GM18507 (cell line): ENCODE results near the gene ELL3.
"Not testable (repeated sequence)": the region's sequence is repeated elsewhere in the genome, so short reads cannot be mapped to it uniquely, and the experiment has no call there.

Experiments
- DNase-seq: peaks from one replicate; pipeline ENCODE4 v3.0.0; 2011; ENCODE audit warnings: low read depth; ENCODE audit not compliant: insufficient read length; ENCODE audit errors: extremely low spot score
- FAIRE-seq: peaks from 2 replicates; lab custom pipeline; 2011; peaks lifted over from hg19 to GRCh38; lab: Jason Lieb, UNC

Gene ELL3, protein sequence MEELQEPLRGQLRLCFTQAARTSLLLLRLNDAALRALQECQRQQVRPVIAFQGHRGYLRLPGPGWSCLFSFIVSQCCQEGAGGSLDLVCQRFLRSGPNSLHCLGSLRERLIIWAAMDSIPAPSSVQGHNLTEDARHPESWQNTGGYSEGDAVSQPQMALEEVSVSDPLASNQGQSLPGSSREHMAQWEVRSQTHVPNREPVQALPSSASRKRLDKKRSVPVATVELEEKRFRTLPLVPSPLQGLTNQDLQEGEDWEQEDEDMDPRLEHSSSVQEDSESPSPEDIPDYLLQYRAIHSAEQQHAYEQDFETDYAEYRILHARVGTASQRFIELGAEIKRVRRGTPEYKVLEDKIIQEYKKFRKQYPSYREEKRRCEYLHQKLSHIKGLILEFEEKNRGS

DNA sequence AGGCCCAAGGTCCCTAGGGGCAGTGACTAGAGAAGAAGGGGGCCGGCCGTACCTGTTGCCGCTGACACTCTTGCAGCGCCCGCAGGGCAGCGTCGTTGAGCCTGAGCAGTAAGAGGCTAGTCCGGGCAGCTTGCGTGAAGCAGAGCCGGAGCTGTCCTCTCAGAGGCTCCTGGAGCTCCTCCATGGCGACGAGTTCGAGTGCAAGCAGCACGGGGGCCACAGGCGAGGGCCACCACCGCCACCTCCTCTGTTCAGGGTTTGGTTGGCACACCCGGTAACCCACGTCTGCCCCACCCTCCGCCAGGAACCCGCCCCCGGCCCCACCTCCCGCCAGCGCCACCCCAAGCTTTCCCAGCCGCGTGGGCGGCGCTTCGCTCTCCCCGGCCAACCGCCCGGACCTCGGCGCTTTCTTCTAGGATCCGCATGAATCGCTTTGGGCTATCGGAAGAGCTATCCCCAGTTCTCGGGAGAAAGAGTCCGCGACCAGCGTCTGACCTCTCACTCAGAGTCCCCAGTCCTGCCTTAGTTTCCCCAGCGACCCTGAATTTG is at the start of gene ELL3:
ELL3 (minus strand) TSS at position 249 of the 549 bp plus-strand sequence; CDS start at position 184, 65 bp downstream.
- no peak for DNase-seq
- FAIRE-seq: no peak

DNA sequence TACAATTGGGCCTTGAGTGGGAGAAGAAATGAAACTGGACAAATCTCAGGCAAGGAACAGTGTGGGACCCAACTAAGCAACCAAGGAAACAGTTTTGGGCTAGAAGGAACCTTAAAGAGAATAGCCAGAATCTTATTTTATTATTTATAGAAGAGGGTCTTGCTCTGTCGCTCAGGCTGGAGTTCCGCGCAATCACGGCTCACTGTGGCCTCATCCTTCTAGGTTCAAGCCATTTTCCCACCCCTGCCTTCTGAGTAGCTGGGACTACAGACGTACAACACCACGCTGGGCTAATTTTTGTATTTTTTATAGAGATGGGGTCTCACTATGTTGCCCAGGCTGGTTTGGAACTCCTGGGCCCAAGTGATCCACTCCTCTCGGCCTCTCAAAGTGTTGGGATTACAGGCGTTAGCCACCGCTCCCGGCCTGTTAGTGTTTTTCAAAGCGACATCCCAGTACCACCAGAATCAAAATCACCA is 49.3 kb upstream of the ELL3 start:
- DNase-seq (no peak), FAIRE-seq (no peak)

DNA sequence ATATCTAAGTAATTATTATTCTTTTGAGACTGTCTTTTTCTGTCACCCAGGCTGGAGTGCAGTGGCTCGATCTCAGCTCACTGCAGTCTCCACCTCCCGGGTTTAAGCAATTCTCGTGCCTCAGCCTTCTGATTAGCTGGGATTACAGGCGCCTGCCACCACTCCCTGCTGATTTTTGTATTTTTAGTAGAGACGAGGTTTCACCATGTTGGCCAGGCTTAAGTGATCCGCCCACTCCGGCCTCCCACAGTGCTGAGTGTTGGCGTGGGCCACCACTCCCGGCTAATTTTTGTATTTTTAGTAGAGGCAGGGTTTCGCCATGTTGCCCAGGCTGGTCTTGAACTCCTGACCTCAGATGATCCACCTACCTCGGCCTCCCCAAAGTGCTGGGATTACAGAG is 48.5 kb upstream of the ELL3 start:
- not testable (repeated sequence) for FAIRE-seq, DNase-seq

DNA sequence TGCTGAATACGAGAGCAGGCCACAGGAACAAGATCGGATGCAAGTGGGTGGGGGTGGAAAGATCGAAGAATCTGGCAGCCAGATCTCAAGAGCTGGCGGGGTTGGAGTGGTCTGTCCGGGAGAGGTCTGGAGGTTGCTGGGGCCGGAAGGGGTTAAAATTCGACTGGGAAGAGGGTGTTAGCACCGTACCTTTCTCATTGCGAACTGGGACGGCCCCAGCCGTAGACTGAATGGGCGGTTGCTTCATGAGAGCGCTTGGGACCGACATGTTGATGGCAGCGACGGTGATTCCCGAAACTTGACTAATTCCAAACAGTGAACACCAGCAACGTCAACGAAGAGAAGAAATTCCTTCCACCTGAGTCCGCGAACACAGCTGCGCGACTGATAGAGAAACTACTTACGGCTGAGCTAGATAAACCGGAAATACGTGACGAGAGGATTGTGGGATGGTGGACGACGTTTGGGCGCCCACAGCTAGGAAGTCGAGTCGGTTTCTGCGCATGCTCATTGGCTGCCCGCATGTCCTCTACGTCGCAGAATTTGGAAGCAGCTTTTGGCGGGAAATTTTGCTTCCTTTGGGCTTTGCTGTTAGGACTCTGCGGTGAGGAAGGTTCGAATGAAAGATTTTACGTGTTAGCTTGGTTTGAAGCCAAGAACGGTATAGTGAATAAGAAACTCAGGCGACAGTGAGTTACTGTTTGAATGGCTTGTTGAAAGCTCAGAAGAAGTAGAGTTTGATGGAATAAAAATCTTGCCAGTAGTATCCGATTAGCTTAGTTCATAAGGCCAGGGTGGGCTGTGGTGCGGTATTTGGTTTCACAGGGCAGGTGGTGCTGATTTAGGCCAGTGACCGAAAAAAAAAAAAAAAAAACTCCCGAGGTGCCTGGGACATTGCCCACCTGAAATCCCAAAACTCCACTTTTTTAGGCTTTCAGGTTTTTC is 47.8 kb upstream of the ELL3 start, which contains the start of gene MFAP1:
MFAP1 (minus strand) TSS at position 389 of the 945 bp plus-strand sequence; CDS start at position 268, 121 bp downstream.
- DNase-seq (peak; percentile 85), FAIRE-seq (peak; percentile 99)

DNA sequence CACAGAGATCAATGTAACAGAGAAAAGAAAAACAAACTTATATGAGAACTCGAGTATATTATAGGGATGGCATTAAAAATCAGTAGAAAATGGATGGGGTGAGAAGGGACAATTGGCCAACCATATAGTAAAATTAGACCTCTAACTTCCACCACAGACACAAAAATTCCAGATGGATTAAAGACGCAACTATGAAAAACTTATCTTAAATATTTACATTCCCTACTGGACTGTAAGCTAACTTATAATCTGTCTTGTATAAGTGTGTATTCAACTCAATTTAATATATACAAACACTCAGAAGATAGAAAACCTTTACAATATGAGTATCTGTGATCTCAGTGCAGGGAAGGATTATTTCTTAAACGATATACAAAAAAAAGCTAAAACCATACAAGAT is 44.7 kb upstream of the ELL3 start:
- FAIRE-seq (no peak), DNase-seq (no peak)

DNA sequence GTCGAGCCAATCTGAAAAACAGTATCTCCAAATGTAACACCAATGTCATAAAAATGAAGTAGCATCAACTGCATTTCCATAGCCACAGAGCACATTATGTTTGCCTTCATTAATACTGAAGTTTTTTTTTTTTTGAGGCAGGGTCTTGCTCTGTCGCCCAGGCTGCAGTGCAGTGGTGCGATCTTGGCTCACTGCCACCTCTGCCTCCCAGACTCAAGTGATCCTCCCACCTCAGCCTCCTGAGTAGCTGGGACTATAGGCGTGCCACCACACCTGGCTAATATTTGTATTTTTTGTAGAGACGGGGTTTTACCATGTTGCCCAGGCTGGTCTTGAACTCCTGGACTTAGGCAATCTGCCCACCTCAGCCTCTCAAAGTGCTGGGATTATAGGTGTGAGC is 38.3 kb upstream of the ELL3 start:
- DNase-seq, FAIRE-seq: not testable (repeated sequence)

DNA sequence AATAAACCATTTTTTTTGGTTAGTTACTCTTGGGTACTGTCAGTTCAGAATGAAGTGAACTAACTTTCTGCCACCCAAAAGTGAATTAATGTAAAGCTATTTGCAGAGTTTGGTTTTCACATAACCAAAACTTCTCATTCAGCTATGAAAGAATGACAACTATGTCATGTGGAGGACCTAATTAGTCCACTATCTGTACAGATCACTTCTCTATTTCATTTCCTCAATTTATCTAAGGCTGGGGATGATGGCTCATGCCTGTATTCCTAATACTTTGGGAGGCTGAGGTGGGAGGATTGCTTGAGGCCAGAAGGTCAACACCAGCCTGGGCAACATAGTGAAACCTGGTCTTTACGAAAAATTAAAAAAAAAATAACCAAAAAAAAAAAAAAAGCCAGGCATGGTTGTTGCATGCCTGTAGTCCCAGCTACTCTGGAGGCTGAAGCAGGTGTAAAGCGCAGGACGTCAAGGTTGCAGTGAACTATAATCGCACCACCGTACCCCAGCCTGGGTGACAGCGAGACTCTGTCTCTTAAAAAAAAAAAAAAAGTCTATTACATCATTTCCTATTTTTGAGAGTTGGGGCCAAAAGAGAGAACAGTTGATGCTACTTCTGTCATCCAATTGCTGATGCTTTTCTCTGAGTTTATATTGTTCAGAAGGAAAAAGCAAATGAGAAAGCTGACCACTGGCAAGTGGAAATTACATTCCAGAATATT is 32.4 kb upstream of the ELL3 start:
- FAIRE-seq (no peak), DNase-seq (no peak)

DNA sequence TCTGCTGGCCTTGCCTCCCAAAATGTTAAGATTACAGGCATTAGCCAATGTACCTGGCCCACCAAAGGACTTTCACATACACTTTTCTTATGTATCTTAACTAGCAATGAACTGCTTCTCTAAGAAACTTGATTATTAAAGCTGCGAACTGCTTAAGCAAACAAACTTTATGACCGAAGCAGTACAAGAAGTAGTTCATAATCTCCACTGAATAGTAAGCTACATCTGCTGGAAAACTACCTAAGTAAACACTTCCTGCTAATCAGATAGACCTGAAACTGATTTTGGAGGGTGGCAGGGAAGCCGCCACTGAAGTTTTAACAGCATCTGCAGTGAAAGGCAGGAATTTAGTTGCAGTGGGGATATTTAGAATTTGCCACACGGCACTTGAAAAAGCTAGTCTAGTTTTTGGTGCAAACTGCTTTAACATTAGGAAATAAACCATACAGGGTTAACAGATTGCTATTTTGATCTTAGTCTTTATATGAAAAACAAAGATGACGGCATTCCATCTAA is 31.7 kb upstream of the ELL3 start:
- DNase-seq (no peak), FAIRE-seq (no peak)

DNA sequence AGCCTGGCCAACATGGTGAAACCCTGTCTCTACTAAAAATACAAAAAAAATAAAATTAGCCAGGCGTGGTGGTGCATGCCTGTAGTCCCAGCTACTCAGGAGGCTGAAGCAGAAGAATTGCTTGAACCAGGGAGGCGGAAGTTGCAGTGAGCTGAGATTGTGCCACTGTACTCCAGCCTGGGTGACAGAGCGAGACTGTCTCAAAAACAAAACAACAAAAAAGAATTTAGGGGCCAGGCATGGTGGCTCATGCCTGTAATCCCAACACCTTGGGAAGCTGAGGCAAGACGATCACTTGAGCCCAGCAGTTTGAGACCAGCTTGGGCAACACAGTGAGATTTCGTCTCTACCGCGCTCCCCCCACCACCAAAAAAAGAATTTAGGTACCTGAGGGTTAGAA is 25.9 kb upstream of the ELL3 start:
- not testable (repeated sequence) for FAIRE-seq, DNase-seq

DNA sequence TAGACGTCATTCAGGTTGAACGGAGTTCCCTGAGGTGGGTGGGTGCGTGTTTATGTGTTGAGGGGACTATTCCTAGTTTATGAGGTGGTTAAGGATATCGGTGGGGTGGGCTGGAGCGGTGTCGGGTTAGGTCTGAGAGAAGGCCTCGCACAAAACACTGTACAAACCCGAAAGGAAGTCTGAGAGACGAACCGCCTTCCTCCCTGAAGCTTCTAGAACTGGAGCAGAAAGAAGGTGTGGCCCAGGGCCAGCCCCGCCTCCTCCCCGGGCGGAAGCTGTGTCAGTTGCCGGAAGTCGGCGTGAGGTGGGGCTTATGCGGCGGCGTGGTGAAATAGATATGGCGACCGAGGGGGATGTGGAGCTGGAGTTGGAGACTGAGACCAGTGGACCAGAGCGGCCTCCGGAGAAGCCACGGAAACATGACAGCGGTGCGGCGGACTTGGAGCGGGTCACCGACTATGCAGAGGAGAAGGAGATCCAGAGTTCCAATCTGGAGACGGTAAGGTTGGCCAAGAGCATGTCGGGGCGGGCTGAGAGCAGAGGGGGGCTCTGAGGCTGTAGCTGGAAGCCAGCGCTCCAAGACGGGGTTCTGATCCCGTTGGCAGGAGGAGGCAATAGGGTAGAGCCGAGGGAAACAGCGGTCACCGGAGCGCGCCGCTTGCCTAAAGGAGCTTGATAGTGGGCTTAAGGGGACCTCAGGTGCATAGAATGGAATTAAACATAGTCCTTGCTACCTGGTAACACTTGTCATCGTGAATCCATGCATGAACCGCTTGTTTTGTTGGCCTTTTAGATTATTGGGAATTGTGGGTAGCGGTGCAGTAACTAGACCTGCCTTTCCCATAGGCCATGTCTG is 23.7 kb upstream of the ELL3 start, which contains the start of gene HYPK:
HYPK (plus strand) TSS at position 314 of the 856 bp plus-strand sequence; CDS start at position 338, 24 bp downstream.
- DNase-seq: peak; percentile 76
- FAIRE-seq: peak; percentile 90

DNA sequence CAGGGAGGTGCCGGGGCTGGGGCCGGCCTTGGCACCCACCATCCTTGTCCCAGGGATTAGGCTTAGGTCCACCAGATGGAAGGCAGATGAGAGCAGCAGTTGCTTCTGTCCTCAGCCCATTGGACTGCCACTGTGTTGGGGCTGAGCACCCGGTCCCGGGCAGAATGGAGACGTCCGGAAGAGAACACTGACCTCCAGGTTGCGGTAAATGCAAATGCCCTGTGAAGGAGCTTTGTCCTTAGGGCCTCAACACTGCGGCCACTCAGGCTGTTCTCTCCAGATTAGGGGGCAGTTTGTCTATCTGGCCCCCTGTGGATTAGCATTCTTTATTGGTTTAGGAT is 23.1 kb upstream of the ELL3 start, which contains the start of gene SERINC4:
SERINC4 (minus strand) TSS at position 276 of the 341 bp plus-strand sequence; CDS start at position 42, 234 bp downstream.
- DNase-seq: no peak
- no peak for FAIRE-seq

DNA sequence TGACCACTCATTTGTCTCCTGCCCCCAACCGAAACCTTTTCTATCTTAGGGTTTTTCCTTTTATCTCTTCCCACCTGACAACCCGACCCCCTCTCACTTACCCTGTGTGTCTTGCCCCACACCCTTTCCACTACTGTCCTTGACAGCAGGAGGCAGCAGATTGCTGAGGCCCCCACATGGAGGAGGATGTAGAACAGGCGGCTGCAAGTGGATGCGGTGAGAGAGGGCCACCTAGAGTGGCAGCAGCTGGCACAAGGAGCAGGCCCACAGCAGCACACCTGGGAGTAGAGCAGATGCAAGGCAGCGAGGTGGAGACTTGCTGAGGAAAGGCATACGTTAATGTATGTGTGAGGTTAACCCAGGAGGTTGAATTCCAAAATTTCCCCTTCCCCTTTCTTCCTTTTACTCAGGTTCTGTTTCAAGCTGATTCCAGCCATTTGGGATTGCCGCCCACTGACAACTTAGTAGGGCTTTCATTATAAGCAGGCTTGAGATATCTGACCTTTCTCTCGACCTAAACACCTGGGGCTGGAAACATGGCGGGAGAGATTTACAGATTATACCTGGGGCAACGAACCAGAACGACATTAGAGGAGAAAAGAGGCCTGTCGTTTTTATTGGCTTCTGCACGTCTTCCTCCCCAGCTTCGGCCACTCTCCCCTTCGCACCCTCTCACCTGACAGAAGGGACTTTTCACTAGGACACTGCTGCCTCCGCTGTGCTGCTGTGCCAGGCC is 22.6 kb upstream of the ELL3 start:
- DNase-seq: no peak
- FAIRE-seq: no peak

DNA sequence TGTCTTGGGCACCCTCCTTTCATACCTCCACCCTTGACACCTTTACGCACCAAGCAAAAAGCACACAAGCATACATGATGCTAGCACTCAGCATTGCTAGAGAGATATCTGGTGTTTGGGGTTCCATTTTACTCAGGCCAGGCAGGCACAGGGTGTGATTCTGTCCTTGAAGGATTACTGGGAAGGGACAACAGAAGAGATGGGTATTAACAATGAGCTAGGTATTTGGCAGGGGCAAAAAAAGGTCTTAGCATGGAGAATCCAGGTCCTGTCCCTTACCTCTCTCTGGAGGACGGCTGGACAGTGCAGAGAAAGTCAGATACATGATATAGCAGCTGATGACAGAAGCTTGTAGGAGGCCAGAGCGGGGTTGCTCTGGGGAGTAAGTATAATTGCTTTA is 19.8 kb upstream of the ELL3 start:
- no peak for FAIRE-seq
- no peak for DNase-seq

DNA sequence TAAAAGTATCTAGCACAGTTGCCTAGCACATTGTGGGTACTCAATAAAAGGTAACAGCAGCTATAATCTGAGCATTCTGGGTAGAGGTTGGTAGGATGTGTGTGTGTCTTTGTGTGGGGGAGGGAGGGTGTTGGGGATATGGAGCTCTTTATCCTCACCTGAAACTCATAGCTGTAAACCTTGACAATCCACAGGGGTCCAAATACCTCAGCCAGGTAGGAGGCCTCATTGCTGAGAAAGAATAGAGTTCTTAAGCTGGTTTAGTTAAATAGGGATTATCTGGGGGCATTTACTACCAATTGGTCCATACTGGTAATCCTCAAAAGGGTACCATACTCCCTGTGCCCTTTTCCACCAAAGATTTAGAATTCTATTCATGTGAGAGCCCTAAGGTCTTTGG is 19.2 kb upstream of the ELL3 start:
- no peak for DNase-seq
- no peak for FAIRE-seq

DNA sequence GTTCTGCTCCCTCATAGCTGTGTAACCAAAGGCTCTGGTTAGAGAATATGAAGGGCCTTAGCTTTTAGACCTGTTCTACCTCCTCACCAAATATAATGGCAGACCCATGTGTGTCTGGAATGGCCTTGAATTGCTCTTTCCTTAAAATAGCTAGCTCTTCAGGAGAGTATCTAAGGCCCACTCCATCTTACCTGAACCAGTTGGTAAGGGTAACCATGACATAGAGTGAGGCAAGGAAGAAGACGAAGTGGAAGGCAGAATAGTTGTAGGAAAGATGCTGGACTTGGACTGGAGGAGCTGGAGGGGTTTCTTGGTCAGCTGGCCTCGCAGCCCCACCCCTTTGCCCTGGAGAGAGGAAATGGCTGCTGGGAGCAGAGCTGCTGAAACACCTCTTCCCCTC is 18.4 kb upstream of the ELL3 start:
- DNase-seq (no peak), FAIRE-seq (no peak)

DNA sequence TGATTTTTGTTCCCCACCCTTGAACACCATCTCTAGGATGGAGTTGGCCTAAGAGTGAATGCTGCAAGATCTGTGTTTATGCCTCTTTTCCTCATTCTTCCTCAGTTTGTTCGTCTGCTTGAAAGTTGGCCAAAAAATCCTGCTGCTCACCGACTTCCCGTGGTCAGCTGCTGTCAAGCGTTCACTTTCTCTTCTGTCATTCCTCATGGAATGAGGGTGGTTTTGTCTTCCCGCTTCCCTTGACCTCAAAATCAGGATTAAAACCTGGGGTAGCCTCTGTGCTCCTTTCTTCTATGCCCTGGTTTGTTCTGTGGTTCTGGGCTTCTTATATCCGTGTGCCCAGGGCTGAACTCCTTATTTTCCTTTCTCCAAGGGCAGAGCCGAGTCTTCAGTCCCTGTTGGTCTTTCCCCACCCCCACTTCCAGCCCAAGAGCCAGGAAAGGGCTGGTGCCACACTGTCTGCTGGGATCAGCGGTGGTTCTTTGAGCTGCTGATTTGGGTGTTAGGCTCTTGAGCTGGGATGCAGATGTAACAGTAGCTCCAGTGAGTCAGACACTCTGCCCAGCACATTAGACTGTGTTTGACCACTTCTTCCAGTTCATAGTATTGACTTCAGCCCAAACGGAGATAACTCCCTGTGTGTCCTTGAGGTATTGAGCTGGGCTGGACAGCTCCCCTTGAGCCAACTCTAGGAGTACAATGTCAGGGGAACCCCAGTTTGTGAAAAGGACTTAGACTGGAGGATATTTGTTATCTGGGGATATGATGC is 17.7 kb upstream of the ELL3 start:
- no peak for DNase-seq

DNA sequence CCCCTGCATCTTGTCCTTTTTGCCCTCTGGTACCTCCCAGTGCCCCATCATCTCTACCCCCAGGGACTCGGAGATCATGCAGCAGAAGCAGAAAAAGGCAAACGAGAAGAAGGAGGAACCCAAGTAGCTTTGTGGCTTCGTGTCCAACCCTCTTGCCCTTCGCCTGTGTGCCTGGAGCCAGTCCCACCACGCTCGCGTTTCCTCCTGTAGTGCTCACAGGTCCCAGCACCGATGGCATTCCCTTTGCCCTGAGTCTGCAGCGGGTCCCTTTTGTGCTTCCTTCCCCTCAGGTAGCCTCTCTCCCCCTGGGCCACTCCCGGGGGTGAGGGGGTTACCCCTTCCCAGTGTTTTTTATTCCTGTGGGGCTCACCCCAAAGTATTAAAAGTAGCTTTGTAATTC is 16.9 kb upstream of the ELL3 start:
- FAIRE-seq (no peak), DNase-seq (no peak)

More for the DNA sequence above, 17.7 kb upstream of the ELL3 start:
- no peak for FAIRE-seq
